Hematopoietic multipotent progenitor cell (in vitro differentiated cells): ENCODE data around the gene FOXD3. TPM values are rescaled to one million over a fixed set of nuclear protein-coding genes. Genes with fewer than 3 reads are reported as not detected.
A peak's percentile ranks its signal among the peaks of the same experiment; 100 is the strongest.

Source experiments
- DNase-seq, 3 donors: peaks; one replicate each; pipeline ENCODE4 v3.0.0-alpha.2; 2011 to 2015; ENCODE audit warnings: low read depth in 2 of 3, low spot score in 2 of 3
- total RNA-seq: library from RNA; depleted of rRNA; stranded (reverse); fragments of >200 nt; gene quantifications from one replicate; pipeline ENCODE4 v1.2.3, GENCODE V29; 2012

Gene FOXD3
- total RNA-seq, 1 donor, result not detected

DNA sequence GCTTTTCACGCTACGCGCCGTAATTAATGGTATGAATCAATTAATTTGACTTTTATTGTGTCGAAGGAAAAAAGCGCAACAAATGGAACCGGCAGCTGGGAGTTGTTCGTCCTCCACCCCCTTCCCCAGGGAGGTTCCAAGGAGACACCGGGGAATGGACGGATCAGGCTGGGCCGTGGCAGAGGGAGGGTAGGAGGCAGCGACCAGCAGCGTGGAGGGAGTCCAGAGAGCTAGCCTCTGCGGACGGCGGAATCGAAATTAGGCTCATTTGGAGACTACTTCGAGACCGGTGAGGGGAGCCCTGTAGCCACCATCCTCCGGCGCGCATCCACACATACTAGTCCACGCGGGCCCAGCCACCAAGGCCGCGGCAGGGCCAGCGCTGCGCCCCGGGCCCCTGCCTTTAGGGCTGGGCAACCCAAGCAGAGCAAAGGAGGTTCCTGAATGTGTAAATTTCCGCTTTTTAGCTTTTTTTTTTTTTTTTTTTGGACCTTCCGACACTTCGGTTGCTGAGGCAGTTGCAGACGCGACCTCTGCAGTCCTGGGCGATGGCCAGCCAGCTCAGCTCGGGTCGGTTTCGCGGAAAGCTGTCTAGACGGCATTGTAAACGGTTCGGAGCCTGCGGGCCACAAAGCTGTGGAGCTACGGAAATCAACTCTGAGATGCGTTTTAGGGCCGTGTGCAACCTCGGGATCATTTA is 2.2 kb upstream of the FOXD3 start:
- DNase-seq, result peak in 2 of 3 donors; percentile 38 to 52

DNA sequence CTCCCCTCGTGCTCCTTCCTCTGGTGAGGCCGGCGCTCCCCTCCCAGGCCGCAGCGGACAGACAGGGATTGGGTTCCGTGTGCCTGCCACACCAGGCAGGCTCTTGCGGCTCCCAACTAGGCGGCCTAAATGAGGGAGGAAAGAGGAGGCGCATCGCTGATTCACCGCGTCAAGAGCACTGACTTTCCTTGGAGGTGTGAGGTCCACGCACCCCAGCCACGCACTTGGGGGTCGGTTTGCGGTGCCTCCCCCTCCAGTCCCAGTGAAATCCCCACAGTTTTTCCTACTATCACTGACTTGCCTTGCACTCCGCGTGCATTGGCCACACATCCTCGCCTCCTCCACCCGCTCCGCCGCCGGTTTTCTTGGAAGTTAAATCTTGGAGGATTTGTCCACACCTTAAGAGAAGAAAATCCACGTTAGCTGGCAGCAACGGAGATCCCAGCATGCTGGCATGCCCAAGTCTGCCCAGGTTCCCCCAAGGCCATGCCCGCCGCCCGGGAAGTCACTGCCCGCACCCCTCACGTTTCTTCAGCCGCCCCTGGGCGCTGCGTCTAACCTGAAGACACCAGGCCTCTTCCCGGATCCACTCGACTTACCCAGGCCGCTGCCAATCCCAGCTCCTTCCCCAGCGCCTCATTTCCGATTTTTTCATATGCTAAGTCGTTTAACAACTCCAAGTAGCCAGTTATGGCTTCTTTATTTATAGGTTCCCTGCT is 1.1 kb upstream of the FOXD3 start:
- DNase-seq, result no peak

DNA sequence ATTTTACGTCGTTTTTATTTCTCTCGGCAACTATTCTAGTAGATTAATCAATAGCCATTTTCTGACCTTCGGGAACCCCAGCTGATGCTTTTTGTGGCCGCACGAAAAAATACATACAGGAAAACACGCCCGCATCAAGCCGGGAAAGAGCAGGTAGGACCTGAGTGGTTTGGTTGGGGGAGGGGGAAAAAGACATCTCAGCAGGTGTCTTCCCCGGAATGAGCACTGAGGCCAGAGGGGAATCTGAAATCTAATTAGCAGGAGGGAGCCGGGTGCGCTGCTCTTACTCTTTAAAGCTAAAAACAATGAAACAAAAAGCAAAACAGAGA is 618 bp upstream of the FOXD3 start:
- DNase-seq, result peak in 1 of 3 donors; percentile 33

DNA sequence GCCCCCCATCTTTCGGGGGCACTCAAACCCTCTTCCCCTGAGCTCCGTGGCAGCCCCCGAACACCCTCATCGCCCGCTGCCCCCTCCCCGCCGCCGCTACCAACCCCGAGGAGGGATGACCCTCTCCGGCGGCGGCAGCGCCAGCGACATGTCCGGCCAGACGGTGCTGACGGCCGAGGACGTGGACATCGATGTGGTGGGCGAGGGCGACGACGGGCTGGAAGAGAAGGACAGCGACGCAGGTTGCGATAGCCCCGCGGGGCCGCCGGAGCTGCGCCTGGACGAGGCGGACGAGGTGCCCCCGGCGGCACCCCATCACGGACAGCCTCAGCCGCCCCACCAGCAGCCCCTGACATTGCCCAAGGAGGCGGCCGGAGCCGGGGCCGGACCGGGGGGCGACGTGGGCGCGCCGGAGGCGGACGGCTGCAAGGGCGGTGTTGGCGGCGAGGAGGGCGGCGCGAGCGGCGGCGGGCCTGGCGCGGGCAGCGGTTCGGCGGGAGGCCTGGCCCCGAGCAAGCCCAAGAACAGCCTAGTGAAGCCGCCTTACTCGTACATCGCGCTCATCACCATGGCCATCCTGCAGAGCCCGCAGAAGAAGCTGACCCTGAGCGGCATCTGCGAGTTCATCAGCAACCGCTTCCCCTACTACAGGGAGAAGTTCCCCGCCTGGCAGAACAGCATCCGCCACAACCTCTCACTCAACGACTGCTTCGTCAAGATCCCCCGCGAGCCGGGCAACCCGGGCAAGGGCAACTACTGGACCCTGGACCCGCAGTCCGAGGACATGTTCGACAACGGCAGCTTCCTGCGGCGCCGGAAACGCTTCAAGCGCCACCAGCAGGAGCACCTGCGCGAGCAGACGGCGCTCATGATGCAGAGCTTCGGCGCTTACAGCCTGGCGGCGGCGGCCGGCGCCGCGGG is 837 bp downstream of the FOXD3 start:
- peak in 2 of 3 donors; percentile 48 to 59 for DNase-seq

DNA sequence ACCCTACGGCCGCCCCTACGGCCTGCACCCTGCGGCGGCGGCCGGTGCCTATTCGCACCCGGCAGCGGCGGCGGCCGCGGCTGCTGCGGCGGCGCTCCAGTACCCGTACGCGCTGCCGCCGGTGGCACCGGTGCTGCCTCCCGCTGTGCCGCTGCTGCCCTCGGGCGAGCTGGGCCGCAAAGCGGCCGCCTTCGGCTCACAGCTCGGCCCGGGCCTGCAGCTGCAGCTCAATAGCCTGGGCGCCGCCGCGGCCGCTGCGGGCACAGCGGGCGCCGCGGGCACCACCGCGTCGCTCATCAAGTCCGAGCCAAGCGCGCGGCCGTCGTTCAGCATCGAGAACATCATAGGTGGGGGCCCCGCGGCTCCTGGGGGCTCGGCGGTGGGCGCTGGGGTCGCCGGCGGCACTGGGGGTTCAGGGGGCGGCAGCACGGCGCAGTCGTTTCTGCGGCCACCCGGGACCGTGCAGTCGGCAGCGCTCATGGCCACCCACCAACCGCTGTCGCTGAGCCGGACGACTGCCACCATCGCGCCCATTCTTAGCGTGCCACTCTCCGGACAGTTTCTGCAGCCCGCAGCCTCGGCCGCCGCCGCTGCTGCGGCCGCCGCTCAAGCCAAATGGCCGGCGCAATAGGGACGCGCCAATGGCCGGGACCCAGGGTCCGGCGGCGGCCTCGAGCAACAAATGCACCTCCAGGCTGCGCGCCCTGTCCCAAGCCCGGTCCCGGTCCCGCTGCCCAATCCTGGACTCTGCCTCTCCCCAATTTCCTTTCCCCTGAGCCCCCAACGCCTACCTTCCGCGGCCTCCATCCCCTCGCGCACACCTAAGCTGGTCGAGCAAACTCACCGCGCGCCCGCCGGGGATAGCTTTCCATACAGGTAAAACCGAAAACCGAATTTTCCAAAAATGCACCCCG is 1.8 kb downstream of the FOXD3 start:
- DNase-seq, result no peak

DNA sequence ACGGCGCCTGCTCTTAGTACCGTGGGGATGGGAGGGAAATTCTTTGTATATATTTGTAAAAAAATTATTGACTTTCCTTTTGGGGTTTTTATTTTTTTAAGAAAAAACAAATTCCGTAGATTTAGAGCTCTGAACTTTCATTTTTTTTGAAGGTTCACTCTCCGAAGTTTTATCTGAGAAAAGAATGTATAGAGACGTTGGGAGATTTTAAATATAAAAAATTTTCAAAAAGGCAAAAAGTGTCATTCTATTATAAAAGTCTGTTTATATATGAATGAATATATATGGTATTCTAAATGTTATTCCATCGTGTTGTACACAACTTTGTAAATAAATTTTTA is 2.4 kb downstream of the FOXD3 start:
- no peak for DNase-seq

DNA sequence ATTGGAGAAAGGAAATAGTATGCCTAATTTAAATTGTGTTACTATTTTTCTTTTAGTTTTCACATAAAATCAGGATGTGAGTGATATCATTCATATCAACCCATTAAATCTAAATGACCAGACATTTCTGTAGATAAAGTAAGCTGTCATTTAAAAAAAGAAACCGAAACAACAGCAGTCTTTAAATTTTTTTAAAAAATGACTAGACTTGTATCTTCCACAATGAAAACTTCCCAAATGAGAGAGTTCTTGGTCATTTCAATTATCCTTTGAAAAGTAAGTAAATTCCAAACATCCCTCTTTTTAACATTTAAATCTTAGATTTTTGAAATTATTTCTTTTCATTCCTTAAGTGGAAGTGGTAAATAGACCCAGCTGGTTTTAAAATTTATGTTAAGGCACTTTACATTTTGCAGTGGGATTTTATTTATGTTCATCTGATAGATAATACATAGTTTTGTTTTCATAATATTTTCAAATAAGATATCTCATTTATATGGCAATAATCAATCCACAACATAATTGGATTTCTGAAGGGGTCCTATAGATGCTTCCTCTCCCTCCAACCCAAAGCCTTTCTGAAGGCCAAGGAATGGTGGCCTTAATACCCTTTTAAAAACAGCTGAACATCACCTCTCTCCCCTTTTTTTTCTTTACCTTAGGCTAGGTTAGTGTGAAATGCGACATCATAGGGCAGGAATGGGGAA is 3.1 kb downstream of the FOXD3 start:
- DNase-seq, result peak in 1 of 3 donors; percentile 40

DNA sequence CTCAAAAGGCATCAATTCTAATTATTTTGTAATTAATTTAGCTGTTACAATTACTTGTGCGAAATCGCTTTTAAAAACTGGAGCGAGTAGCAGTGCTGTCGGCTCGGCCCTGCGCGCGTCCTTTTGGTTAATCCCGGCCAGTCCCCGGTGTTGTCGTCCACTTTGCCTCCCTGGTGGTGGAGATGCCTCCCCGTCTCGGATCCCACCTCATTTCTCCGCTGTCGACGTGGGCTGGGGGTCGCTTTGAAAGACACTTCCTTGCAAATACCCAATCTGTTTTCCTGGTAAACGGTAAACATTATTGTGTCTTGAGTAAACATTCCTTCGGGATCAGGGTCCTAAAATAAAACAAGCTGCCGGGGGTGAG is 3.7 kb downstream of the FOXD3 start:
- no peak for DNase-seq

DNA sequence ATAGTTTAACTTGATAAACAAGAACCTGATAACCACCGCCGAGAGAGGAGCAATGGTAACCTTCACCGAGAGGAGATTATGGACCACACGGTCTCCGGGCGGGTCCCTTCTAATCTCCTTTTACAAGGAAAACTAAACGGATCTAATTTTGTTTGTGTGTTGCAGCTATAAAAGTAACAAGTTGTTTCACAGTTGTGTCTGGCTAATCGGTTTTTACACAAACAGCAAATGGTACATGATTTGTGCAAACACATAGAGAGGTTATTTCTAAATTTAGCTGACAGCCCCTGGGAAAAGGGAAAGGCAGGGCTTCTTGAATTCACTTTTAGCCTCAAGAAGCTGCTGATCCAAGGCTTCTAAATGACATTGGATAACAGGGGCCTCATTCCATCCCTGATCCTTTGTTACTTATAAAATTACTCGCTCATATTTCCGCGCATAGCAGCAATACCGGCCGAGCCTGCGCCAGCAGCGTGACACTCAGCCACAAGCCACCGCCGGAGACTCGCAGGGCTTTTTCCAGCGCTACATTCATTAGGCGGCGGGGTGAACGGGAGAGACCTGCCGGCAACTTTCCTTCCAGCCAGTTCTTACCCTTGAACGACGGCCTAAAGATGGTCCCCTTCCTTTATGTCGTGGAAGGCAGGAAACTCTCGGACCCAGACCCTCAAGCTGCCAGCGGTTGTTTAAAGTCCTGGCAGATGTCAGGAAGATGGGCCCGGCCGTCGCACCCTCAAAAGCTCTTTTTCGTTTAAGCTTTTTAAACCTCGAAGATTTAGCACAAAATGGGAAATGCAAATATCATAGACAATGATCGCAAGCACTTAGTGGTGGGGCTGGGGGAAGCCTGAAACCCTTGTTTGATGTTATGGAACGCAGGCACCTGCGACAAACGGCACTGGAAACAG is 4.4 kb downstream of the FOXD3 start:
- peak in 2 of 3 donors; percentile 33 to 48 for DNase-seq

DNA sequence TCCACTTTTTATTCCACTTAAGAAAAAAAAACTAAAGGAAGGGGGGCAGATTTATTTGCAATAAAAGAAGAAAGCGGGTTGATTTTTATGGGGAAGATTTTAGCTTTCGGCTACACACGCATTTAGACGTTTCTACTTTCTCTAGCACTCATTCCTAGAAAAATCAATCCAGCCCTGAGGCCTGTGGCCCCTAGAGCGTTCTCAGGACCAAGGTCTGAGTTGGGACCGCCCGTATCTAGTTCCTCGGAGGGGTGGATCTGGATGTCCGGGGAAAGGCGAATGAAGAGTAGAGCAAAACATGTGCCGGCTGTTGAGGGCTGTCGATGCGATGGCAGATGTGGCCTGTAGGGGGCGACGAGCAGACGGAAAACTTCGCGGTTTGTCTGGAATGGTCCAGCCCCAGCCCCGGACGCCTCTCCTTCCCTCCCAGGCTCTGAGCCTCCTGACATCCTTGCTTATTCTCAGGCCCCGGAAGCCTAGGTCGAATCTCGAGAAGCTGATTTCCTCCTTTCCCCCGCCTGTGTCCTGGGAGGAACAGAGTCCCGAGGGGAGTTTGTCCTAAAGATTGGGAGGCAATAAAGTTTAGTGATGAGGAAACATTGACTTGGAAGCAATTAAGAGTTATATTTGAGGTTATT is 5.2 kb downstream of the FOXD3 start:
- DNase-seq, result peak in 2 of 3 donors; percentile 69 to 74

DNA sequence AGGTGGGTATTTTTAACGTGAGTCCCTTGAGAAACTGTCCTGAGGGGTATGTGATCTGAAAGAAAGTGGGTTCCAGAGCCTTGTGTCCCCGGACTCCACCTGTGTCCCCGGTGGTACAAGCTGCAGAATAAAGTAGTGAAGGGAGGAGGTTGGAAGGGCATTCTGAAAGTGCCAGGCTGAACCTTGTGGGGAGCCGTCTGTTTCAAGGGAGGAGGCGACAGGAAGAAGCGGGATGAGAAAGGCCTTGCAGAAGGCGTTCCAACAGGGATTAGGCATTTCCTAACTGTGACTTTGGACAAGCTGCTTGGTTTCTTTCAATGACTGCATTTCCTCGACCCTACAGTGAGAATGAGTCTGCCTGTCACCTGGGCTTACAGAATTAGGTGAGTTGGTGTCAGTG is 5.8 kb downstream of the FOXD3 start:
- DNase-seq, result no peak

DNA sequence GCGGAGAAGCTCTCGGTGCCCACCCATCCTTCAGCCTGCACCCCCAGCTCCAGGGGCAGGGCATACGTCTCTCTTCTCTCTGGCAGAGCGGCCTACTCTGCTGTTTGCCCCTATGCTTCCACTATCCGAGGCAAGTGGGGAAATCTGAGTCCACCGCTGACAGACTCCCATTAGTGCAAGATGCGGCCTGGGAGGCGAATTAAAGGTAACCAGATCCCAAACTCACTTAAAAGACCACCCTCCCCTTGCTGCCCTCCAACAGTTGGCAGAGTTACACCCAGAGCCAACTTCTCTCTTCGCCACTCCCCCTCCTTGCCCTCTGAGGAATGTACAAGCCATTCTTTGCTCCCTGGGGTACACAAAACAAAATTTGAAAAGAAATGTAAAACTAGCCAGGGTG is 6.4 kb downstream of the FOXD3 start:
- DNase-seq, result no peak

DNA sequence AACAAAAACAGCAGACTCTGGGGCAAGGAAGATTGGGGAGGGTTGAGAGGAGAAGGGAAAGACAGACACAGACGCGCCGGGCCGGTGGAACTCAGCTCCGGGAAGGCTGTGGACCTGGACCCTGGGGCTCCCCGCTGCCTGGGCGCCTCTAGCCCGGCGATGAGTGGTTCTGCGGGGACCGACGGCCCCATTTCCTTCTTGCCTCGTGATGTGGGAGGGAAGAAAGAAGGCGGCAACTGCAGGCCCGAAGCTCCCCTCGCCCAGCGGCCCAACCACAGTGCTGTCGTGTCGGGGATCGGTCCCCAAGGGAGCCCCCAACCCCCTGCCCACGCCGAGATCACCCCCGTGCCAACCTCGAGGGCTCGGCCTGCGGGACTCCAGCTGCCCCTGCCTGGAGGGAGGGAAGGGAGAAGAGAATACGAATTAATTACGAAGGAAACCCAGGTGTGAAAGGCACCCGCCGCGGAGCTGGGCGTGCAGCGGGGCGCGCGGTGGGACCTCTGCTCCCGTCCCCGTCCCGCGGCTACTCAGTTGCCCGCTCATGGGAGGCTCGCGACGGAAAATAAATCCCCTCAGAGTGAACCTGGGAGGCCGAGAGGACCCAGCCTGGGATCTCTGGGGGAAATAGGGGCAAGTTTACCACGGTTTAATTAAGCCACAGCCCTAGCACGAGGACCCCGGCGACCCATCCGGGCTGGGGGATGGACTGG is 7.4 kb downstream of the FOXD3 start:
- no peak for DNase-seq

DNA sequence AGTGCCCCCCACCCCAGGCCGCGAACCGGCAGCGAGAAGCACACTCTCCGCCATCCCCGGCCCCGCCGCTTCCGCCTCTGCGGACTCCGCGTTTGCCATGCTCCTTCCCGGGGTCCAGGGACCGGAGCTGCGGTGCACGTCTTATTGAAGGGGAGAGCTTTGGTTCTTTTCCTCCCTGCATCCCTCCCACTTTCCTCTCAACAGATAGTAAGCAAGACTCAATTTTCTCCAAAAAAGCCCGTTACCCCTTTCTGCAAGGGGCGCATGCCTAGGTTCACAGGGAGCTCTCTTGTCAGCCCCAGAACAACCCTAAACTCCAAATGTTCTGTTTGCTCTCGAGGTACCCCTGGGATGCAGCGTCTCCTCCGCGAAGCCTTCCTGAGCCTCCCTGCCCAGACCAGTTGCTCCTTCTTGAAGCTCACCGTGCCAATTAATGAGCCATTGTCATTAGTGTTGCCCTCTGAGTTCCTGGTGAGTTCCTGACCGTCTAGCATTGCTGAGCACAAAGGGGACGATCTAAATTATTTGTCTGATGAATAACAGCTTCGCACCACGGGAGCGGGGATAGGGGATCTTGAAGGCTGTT is 8.1 kb downstream of the FOXD3 start:
- no peak for DNase-seq

DNA sequence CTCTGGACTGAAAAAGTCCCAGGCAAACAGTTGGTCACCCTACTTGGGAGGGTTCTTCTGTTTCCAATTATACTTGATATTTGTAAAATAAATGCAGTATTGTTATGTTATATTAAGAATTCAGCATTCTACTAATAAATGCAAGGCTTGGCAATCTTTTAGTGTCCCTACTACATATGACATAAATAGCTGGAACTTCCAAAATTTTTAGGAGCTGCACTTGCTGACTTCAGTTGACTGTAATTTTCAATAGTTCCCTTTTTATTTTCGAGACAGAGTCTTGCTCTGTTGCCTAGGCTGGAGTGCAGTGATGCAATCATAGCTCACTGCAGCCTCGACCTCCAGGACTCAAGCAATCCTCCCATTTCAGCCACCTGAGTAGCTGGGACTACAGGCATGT is 20.0 kb downstream of the FOXD3 start:
- DNase-seq, result no peak

DNA sequence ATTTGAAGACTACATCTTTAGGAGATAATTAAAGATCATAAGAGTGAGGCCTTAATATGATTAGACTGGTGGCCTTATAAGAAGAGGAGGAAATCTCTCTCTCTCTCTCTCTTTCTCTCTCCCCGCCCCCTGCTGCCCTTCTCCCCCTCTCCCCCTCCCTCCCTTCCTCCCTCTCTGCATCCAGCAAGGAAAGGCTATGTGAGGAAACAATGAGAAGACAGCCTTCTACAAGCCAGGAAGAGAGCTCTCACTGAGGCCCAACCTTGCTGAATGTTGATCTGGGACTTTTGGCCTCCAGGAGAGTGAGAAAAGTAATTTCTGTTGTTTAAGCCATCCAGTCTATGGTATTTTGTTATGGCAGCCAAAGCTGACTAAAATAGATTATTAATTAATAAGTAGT is 21.6 kb downstream of the FOXD3 start:
- DNase-seq, result no peak

DNA sequence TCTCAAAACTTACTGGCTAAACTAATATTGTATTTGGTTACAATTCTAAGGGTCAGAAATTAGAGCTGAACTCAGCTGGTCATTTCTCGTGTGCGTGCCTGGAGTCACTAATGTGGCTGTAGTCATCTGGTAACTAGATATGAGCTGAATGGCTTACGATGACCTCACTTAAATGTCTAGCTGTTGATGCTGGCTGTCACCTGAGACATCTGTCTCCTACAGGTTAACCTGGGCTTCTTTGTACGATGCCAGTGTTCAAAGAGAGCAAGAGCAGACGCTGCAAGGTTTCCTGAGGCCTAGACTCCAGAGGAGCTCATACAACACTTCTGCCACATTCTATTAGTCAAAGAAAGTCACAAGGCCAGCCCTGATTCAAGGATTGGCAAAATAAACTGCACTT is 28.0 kb downstream of the FOXD3 start:
- DNase-seq, result no peak
